HG03571 (cell line): ENCODE results near the gene FTCD.

Experiments
- ATAC-seq: cut with Tn5 transposase; IDR thresholded peaks from one replicate; pipeline ENCODE4 v1.9.1; 2021; ENCODE audit not compliant: unreplicated experiment

The FTCD gene

GRCh38 chr21:46095083-46095719, 60.2 kb downstream of the FTCD start:
- no peak for ATAC-seq

GRCh38 chr21:46094401-46095082, 60.8 kb downstream of the FTCD start:
- no peak for ATAC-seq

GRCh38 chr21:46093668-46094400, 61.5 kb downstream of the FTCD start:
- no peak for ATAC-seq

GRCh38 chr21:46092811-46093667, 62.3 kb downstream of the FTCD start:
- ATAC-seq, result no peak

- ATAC-seq, result no peak
These were observed 63.2 kb downstream of the FTCD start for GRCh38 chr21:46092026-46092764.

- no peak for ATAC-seq
These were observed 63.8 kb downstream of the FTCD start for GRCh38 chr21:46091631-46092025.

GRCh38 chr21:46091118-46091517, 64.3 kb downstream of the FTCD start:
- ATAC-seq, result no peak

- no peak for ATAC-seq
These were observed 66.1 kb downstream of the FTCD start for GRCh38 chr21:46089285-46089684.

- ATAC-seq, result no peak
These were observed 67.2 kb downstream of the FTCD start for GRCh38 chr21:46088189-46088588.

- no peak for ATAC-seq
These were observed 67.7 kb downstream of the FTCD start for GRCh38 chr21:46087641-46088040.
